ENCODE data around the gene KMT2D. TPM values are rescaled to one million over a fixed set of nuclear protein-coding genes. Genes with fewer than 3 reads are reported as not detected.
A peak's percentile ranks its signal among the peaks of the same experiment; 100 is the strongest.

KMT2D gene
- total RNA-seq, 1 donor from 2014 or later: 33.5 TPM

- DNase-seq (ENCODE audit: missing footprints) (no peak), ATAC-seq (no peak)
- intact Hi-C loops (cut with DNase I): no loop called here
Measured at GRCh38 chr12:49058366-49059044, 2.1 kb downstream of the KMT2D start.

DNA sequence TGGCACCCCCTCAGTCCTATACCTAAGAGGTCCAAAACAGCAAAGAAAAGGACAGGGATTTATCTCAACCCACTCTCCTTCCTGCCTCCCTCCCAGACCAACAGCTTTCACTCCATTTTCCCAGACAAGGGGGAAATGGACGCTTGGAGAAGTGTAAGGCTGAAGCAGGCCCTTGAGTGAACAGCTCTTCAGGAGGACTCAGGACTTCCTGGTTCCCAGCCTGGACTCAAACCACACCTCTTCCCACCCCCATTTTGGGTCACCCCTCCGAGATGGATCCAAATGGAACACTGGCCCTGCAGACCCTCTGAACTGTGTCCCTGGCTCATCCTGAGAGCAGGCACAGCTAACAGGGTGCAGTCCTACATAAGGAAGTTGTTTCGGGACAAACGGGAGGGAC is 2.7 kb downstream of the KMT2D start:
- DNase-seq (ENCODE audit: missing footprints) (no peak), ATAC-seq (no peak)
- intact Hi-C loops (cut with DNase I): no loop called here

DNA sequence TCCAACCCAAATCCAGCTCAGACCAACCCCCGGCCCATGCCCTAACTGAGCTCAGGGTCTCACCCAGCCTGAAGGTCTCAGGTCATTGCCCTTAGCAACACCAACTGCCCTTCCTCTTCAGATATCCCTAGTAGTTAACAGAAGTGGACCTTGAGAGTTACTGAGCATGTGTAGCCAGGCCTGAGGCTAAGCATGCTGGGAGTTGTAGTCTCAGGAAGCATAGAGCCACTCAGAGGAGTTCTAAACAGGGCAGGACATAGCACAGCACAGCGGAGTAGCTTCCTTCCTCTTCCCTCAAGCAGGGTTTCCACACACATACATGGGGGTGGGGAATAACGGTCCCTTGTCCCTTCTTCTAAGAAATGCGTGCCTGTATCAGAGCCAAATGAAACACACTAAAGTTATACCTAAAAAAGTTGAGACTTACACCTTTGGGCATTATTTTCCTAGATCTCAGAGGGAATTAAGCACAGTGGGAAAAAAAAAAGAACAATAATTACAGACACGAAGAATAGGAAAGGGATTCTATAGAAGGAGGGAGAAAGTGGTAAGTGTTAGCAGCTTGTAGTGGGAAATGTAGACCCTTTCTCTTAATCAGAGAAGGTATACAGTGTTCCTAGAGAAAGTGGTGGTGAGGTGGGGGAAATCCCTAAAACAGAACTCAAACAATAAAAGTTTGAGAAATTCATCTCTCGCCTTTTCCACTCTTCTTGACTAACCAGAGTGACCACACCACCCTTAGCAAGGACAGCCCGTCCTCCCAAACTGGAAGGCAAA is 4.4 kb downstream of the KMT2D start:
- ATAC-seq (peak; percentile 71), DNase-seq (ENCODE audit: missing footprints) (no peak)
- intact Hi-C loops (cut with DNase I): loop anchor here (1.0 kb wide), 1 partner anchor 13 kb away; the partner anchor contains the start of gene RHEBL1

DNA sequence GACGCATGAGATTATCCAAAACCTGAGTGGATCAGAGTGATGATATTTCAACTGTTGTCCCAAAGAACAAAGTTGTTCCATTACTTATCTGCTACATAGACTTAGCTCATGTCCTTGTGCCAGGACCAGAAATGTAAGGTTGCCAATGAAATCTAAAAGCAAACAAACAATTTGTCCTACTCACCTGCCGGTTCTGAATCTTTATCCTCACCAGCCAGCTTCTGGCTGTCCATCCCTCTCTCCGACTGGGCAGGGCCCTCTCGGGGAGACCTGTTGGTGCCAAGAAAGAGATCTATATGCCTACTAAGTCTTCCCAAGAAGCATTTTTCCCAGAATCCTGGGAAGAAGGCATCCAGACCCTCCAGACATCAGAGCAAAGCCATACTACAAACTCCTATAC is 5.5 kb downstream of the KMT2D start:
- no peak for DNase-seq (ENCODE audit: missing footprints)
- intact Hi-C loops (cut with DNase I): no loop called here

DNA sequence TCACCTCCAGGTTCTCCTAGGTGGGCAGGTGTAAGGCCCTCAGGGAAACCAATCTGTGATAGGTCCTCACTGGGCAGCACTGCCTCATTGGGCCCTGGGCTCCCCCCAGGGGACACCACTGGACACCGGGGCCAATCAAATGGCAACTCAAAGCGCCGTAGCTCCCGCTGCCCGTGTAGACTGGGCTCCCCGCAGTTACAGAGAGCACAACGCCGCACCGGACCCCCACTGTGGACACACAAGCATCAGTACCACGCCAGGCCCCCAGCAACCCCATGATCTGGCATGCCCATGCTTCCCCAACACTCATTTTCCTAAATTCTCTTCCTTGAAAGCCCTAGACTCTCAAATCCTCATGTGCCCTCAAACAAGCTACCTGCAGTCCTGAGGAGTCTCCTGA is 6.1 kb downstream of the KMT2D start:
- intact Hi-C loops (cut with DNase I): no loop called here
- ATAC-seq (no peak), DNase-seq (ENCODE audit: missing footprints) (no peak)

More for the DNA sequence above, 5.5 kb downstream of the KMT2D start:
- ATAC-seq: no peak

DNA sequence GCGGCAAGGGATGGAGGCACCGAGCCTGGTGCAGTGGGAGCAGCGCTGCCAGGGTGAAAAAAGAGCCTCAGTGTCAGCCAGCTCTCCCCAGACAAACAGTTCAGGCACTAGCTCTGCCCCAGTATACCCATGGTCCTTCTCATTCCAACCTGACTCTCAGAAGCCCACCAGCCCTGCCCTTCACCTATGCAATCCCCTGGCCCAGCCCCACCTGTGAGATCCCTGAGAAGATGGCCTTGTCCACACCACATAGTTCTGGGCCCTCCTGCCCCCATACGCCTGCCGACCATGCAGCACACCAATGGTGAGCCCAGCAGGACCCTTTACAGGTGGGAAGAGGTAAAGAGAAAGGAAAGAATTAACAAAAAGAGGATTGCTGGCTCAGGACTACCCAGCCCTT is 6.5 kb downstream of the KMT2D start:
- DNase-seq (ENCODE audit: missing footprints) (no peak), ATAC-seq (no peak)
- intact Hi-C loops (cut with DNase I): no loop called here

DNA sequence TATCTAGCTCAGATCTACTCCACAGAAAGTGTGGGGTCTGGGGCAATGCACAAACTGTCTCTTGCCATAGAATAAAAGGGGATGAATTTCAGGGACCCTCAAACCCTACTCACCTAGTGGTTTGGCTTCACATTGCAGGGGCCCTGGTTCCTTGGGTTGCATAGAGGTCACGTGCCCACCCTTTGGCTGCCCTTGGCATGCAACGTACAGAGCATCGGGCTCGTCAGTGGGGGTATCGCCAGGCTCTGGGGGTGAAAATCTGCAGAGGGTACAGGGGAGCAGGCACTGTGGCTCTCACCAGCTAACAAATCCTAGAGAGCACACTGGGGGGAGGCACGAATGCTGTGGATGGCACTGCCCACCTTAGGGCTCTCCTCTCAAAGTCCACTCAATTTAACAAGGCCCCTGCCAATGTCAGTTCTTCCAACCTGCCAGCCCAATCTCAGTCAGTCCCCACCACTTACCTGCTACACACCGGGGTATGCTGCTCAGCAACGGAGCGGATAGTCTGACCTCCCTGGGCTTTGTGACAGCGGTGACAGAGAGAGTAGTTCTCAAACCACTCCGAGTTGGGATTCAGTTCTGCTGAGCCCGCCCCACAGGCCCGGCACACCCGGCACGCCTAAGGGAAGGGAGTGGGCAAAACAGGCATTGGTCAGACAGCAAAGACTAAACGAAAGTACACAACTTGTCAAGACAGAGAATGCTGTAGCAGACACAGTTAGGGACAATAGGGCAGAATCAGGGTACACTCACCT is 8.0 kb downstream of the KMT2D start:
- no peak for DNase-seq (ENCODE audit: missing footprints)
- intact Hi-C loops (cut with DNase I): no loop called here
- no peak for ATAC-seq

DNA sequence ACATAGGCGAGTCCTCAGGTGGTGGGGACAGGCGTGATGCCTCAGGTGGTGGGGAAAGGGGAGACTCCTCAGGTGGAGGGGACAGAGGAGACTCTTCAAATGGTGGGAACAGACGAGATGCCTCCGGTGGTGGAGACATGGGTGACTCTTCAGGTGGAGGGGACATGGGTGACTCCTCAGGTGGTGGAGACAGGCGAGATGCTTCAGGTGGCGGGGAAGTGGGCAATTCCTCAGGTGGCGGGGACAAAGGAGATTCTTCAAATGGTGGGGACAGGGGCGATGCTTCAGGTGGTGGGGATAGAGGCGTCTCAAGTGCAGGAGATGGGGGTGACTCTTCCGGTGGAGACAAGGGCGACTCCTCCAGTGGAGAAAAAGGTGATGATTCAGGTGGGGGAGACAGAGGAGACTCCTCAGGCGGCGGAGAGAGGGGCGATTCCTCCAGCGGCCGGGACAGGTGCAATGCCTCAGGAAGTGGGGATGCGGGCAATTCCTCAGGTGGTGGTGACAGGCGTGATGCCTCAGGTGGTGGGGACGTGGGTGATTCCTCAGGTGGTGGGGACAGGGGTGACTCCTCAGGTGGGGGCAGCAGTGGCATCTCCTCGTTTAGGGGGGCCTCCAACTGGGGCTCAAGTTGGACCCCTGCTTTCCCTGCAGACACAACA is 8.7 kb downstream of the KMT2D start:
- intact Hi-C loops (cut with DNase I): no loop called here
- no peak for DNase-seq (ENCODE audit: missing footprints)
- ATAC-seq: no peak

- DNase-seq (ENCODE audit: missing footprints) (no peak), ATAC-seq (no peak)
- intact Hi-C loops (cut with DNase I): no loop called here
Measured at GRCh38 chr12:49051373-49051764, 9.2 kb downstream of the KMT2D start.

- intact Hi-C loops (cut with DNase I): no loop called here
- ATAC-seq (no peak), DNase-seq (ENCODE audit: missing footprints) (no peak)
Measured at GRCh38 chr12:49050507-49051372, 9.9 kb downstream of the KMT2D start.

GRCh38 chr12:49049566-49050224 is 10.9 kb downstream of the KMT2D start:
- ATAC-seq (no peak), DNase-seq (ENCODE audit: missing footprints) (no peak)
- intact Hi-C loops (cut with DNase I): no loop called here

DNA sequence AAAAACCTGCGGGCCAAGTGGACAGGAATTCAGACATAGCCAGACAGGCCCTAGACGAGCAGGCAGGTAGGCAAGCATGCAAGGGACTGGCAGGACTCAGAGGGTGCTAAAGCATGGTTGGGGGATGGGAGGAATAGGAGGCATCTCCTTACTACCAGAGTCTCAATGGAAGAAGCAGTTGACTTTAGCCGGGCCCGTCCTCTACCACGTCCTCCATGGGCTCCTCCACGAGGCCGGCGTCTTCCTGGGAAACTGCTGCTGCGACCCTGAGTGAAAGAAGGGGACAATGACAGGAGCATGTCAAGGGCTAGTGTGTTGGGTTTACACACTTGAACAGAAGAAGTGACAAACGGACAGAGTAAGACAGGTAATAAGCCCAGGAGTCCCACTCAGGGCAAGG is 11.6 kb downstream of the KMT2D start:
- no peak for ATAC-seq
- intact Hi-C loops (cut with DNase I): no loop called here
- no peak for DNase-seq (ENCODE audit: missing footprints)

DNA sequence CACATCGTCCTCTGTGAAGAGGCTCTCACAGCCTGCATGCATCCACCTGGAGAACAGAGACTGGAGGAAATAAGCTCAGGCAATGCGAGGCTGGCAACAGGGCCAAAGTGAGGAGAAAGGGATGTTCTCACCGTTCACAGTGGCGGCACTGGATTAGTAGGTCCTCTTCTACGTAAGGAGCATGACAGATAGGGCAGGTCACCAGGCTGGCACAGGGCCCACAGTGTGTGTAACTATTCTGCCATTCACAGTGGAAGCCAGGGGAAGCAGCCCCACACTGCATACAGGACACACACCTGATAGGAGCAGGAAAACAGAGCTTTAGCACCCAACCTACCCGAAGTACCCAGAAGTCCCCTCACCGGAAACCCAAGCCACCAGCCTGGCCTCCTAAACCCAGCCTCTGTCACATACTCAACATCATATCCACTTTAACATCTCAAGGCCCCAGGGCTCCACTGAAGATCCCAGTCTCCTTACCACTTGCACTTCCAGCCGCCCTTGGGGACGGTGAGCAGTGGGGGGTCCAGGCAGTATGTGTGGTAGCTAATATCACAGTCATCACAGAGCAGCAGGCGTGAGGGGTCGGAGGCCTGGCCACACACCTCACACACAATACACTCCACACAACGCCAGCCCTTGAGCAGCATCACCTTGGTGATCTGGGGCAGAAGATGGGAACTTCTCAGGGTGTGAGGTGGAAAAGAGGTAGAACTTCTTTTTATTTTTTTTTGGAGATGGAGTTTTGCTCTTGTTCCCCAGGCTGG is 14.3 kb downstream of the KMT2D start:
- DNase-seq (ENCODE audit: missing footprints) (no peak), ATAC-seq (no peak)
- intact Hi-C loops (cut with DNase I): no loop called here

GRCh38 chr12:49044660-49045059 is 15.9 kb downstream of the KMT2D start:
- intact Hi-C loops (cut with DNase I): no loop called here
- ATAC-seq (no peak), DNase-seq (ENCODE audit: missing footprints) (no peak)

DNA sequence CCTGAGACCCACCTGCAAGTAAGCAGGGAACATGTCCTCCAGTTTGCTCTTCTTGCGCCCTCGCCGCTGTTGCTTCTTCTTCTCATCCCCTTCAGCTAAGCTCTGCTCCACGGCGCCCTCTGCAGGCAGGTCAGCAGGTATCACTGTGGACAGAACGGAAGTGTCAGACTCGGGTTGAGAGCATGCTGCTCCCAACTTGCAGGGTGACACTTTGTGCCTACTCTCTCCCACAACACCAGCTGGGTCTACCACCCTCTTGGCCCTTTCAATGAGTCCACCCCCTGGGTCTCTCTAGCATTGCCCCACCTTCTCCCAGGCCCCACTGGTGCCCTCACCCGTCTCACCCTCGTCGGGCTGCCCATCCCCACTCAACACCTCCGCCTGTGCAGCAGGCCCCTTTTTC is 16.7 kb downstream of the KMT2D start:
- intact Hi-C loops (cut with DNase I): no loop called here
- DNase-seq (ENCODE audit: missing footprints): peak; percentile 87
- peak; percentile 45 for ATAC-seq

DNA sequence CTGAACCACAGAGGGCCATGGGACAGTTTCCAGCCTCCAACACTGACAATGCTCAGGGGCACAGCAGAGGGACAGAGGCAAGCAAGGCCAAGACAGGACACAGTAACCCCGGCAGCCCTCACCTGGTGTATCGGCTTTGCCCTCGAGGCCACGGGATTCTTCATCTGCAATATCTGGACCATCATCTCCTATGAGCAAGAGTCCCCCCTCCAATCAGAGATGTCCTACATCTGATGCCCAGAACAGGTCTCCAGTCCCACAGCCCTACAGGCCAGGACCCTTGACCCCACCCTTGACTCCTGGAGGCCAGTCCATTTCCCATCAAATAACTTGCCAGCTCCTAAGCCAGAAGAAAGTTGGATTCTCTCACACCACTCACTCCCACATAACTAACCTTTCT is 17.4 kb downstream of the KMT2D start:
- intact Hi-C loops (cut with DNase I): no loop called here
- DNase-seq (ENCODE audit: missing footprints): no peak

DNA sequence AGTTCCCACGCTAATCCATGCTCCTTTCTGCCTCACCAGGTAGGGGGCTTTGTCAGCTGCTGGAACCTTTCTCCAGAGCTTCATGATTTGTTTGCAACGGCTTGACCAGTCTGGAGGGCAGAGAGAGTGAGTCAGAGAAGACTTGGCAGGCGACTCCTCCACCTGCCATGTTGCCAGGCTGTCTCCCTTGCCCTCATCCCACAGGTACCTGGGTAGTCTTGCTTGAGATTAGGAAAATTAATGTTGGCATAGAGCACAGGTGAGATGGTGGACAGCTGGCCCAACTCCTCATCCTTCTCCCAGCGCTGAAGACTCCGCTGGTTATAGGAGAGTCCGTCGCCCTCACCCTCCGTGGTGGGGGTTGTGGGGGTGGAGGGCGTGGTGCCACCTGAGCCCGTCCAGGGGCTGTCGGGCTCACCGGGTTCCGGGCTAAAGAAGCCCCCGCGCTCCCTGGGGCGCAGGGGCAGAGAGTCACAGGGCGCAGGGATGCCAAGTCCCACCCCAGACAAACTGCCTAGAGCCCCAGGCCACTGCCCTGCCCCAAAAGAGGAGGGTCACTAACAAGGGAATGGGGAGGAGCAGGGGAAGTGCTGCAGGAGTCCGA is 18.6 kb downstream of the KMT2D start:
- intact Hi-C loops (cut with DNase I): no loop called here
- DNase-seq (ENCODE audit: missing footprints) (no peak), ATAC-seq (no peak)

More for the DNA sequence above, 17.4 kb downstream of the KMT2D start:
- ATAC-seq: no peak
